CD14-positive monocyte (primary cell): ENCODE results near the gene GIT1. TPM values are rescaled to one million over a fixed set of nuclear protein-coding genes. Genes with fewer than 3 reads are reported as not detected.

Experiments
- DNase-seq, 3 donors: peaks; one replicate each; pipeline ENCODE4 v3.0.0-alpha.2; 2011 to 2022
- H2AFZ ChIP-seq: 2 replicates; pipeline ENCODE4 v1.6.0; 2012; ENCODE audit warnings: mild to moderate bottlenecking, low read depth, low read length, inconsistent platforms; ENCODE audit not compliant: insufficient read depth, poor library complexity, severe bottlenecking
- H3K27ac ChIP-seq, 2 donors: 1 replicate in 1 of 2; 2 replicates in 1 of 2; pipeline ENCODE4 v1.5.1; 2012 to 2013; ENCODE audit warnings: low read length in 2 of 2, control low read depth in 1 of 2, inconsistent platforms in 1 of 2, low read depth in 1 of 2, mild to moderate bottlenecking in 1 of 2
- H3K27me3 ChIP-seq, 2 donors: one replicate each; pipeline versions ENCODE4 v1.6.0 to v1.6.1; 2011 to 2013; ENCODE audit warnings: low read length in 2 of 2; ENCODE audit not compliant: control insufficient read depth in 2 of 2, insufficient read depth in 2 of 2
- H3K36me3 ChIP-seq, 2 donors: replicated peaks in 1 of 2; 1 replicate in 1 of 2; 2 replicates in 1 of 2; pipeline versions ENCODE4 v1.5.1 to v1.6.1; 2012 to 2013; ENCODE audit warnings: low read length in 2 of 2, control low read depth in 1 of 2, inconsistent platforms in 1 of 2, mild to moderate bottlenecking in 1 of 2; ENCODE audit not compliant: insufficient read depth in 2 of 2, control insufficient read depth in 1 of 2
- H3K4me1 ChIP-seq, 2 donors: 1 replicate in 1 of 2; 2 replicates in 1 of 2; pipeline versions ENCODE4 v1.5.1 to v1.6.1; 2012 to 2013; ENCODE audit warnings: low read length in 2 of 2, control low read depth in 1 of 2, inconsistent platforms in 1 of 2, mild to moderate bottlenecking in 1 of 2, moderate library complexity in 1 of 2; ENCODE audit not compliant: insufficient read depth in 2 of 2, control insufficient read depth in 1 of 2
- H3K4me2 ChIP-seq: replicated peaks from 2 replicates; pipeline ENCODE3; 2012; ENCODE audit warnings: low read length, moderate library complexity, mild to moderate bottlenecking; ENCODE audit not compliant: poor library complexity, severe bottlenecking; ENCODE audit errors: extremely low read depth
- H3K4me3 ChIP-seq, 3 experiments: fragments of 200-600 bp in 1 of 3; sonication (generic) in 1 of 3; replicated peaks in 1 of 3; 1 replicate in 2 of 3; 2 replicates in 1 of 3; pipeline ENCODE4 v1.5.1; 2011 to 2013; ENCODE audit warnings: low read length in 3 of 3, mild to moderate bottlenecking in 3 of 3, control low read depth in 2 of 3, low read depth in 2 of 3, inconsistent platforms in 1 of 3, moderate library complexity in 1 of 3
- H3K79me2 ChIP-seq: 2 replicates; pipeline ENCODE4 v1.6.0; 2012; ENCODE audit warnings: mild to moderate bottlenecking, control low read depth, inconsistent platforms, low read length, moderate library complexity; ENCODE audit not compliant: insufficient read depth
- H3K9ac ChIP-seq: 2 replicates; pipeline ENCODE4 v1.6.0; 2017; ENCODE audit warnings: low read length, mild to moderate bottlenecking; ENCODE audit not compliant: insufficient read depth, poor library complexity, severe bottlenecking
- H3K9me3 ChIP-seq, 2 donors: replicated peaks in 1 of 2; 1 replicate in 1 of 2; 2 replicates in 1 of 2; pipeline versions ENCODE4 v1.5.1 to v1.6.1; 2012 to 2013; ENCODE audit warnings: low read length in 2 of 2, control low read depth in 1 of 2; ENCODE audit not compliant: control insufficient read depth in 1 of 2, insufficient read depth in 1 of 2
- H4K20me1 ChIP-seq: 2 replicates; pipeline ENCODE4 v1.6.0; 2012; ENCODE audit warnings: mild to moderate bottlenecking, low read length, control low read depth, moderate library complexity; ENCODE audit not compliant: insufficient read depth
- H3K27ac Mint-ChIP-seq, 7 donors: one replicate each; pipeline ENCODE4 v1.8.0; 2020; ENCODE audit warnings: mild to moderate bottlenecking in 7 of 7, mixed read lengths in 7 of 7, moderate library complexity in 6 of 7, inconsistent platforms in 2 of 7
- H3K27me3 Mint-ChIP-seq, 3 donors: one replicate each; pipeline ENCODE4 v1.8.0; 2021 to 2022; ENCODE audit warnings: low read depth in 3 of 3, mild to moderate bottlenecking in 3 of 3, mixed read lengths in 3 of 3, moderate library complexity in 3 of 3, inconsistent platforms in 1 of 3
- H3K36me3 Mint-ChIP-seq, 2 donors: one replicate each; pipeline ENCODE4 v1.8.0; 2020; ENCODE audit warnings: mixed read lengths in 2 of 2, inconsistent platforms in 1 of 2, mild to moderate bottlenecking in 1 of 2
- H3K4me1 Mint-ChIP-seq: one replicate; pipeline ENCODE4 v1.8.0; 2020; ENCODE audit warnings: mild to moderate bottlenecking, mixed read lengths
- H3K4me3 Mint-ChIP-seq, 2 donors: one replicate each; pipeline ENCODE4 v1.8.0; 2020; ENCODE audit warnings: mild to moderate bottlenecking in 2 of 2, mixed read lengths in 2 of 2, moderate library complexity in 1 of 2
- H3K9me3 Mint-ChIP-seq, 7 donors: one replicate each; pipeline ENCODE4 v1.8.0; 2020 to 2022; ENCODE audit warnings: mixed read lengths in 7 of 7, mild to moderate bottlenecking in 6 of 7, moderate library complexity in 6 of 7, inconsistent platforms in 2 of 7
- WGBS: methylation state at CpG from one replicate; pipeline ENCODE4 v1.1.5; 2013; ENCODE audit warnings: missing lambda C conversion rate; ENCODE audit not compliant: insufficient coverage; 5-methylcytosine and 5-hydroxymethylcytosine counted together
- intact Hi-C, 2 donors: fragments of 100-400 bp; cut with micrococcal nuclease; formaldehyde crosslinking; loops; one replicate each; pipeline versions ENCODE4 v1.15.0 to v1.15.1; 2023
- polyA plus RNA-seq, 3 donors: library from polyadenylated mRNA; depleted of rRNA in 1 of 3; unstranded in 2 of 3; stranded (reverse) in 1 of 3; fragments of 300-500 nt in 2 of 3; fragments of >200 nt in 1 of 3; fragmentation: Illumina TruSeq in 2 of 3; gene quantifications; 1 replicate in 2 of 3; 2 replicates in 1 of 3; pipeline ENCODE4 v1.2.3, GENCODE V29; 2012 to 2021
- TF ChIP-seq, protein P1 (sequence below): fragments of 200-600 bp; IDR thresholded peaks from one replicate; pipeline ENCODE4 v1.8.0; 2022; ENCODE audit warnings: antibody characterized with exemption, mild to moderate bottlenecking

GIT1 gene
- polyA plus RNA-seq, 3 donors, result 3.1 to 41.7 (median 4.4) TPM

- peak in 1 of 3 donors; percentile 11 for DNase-seq
- peaks cover 14 to 29% of the 10 kb centered on the region in 2 donors for H3K4me1 ChIP-seq
- H4K20me1 ChIP-seq, result peaks cover 24% of the 10 kb centered on the region
- peak overlapping the region in 1 of 2 donors; percentile 64 for H3K4me3 Mint-ChIP-seq
- peak overlapping the region in 1 of 3 experiments; percentile 36 for H3K4me3 ChIP-seq
- H3K27ac ChIP-seq, result no peak overlapping the region
- peaks cover 0 to 2% (median 2%) of the 10 kb centered on the region in 3 donors for H3K27me3 Mint-ChIP-seq
- H3K4me2 ChIP-seq, result peak overlapping the region; percentile 65
- H3K27ac Mint-ChIP-seq, result no peak overlapping the region
- peaks cover 34 to 51% of the 10 kb centered on the region in 2 donors for H3K36me3 Mint-ChIP-seq
- peaks cover 18% of the 10 kb centered on the region for H3K4me1 Mint-ChIP-seq
- H3K79me2 ChIP-seq, result peaks cover 13% of the 10 kb centered on the region
- intact Hi-C loops, result no loop called here
- no peak overlapping the region for H2AFZ ChIP-seq
- peaks cover 35 to 41% of the 10 kb centered on the region in 2 donors for H3K36me3 ChIP-seq
- no peaks in the 10 kb centered on the region for H3K27me3 ChIP-seq
- no peaks in the 10 kb centered on the region for H3K9me3 Mint-ChIP-seq
- H3K9ac ChIP-seq, result no peak overlapping the region
- WGBS, result 81% methylated on average over 28 of the region's 30 CpGs
- H3K9me3 ChIP-seq, result no peaks in the 10 kb centered on the region
- TF ChIP-seq, protein P1, sequence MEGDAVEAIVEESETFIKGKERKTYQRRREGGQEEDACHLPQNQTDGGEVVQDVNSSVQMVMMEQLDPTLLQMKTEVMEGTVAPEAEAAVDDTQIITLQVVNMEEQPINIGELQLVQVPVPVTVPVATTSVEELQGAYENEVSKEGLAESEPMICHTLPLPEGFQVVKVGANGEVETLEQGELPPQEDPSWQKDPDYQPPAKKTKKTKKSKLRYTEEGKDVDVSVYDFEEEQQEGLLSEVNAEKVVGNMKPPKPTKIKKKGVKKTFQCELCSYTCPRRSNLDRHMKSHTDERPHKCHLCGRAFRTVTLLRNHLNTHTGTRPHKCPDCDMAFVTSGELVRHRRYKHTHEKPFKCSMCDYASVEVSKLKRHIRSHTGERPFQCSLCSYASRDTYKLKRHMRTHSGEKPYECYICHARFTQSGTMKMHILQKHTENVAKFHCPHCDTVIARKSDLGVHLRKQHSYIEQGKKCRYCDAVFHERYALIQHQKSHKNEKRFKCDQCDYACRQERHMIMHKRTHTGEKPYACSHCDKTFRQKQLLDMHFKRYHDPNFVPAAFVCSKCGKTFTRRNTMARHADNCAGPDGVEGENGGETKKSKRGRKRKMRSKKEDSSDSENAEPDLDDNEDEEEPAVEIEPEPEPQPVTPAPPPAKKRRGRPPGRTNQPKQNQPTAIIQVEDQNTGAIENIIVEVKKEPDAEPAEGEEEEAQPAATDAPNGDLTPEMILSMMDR, result no peak
Measured at GRCh38 chr17:29571883-29572681, 17.4 kb downstream of the GIT1 start.

DNA sequence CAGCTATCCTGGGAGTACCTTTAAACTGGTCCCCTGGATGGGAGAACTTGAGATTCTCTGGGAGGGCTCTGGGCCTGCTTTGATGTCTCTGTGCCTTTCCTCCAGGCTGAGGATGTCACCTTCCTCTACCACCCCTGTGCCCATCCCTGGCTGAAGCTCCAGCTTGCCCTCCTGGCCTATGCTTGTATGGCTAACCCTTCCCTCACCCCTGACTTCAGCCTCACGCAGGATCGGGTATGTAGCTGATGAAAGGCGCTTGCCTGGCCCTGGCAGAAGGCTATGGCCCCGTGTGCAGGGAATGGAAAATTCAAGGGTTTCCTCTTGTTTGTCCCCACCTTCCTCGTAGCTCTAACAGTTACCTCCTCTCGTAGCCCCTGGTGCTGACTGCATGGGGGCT is 18.0 kb downstream of the GIT1 start:
- intact Hi-C loops, result no loop called here
- Histone ChIP-seq H3K4me3 (no peak overlapping the region), H3K4me1 (peaks cover 14 to 31% of the 10 kb centered on the region in 2 donors), H3K9ac (no peak overlapping the region), H3K27me3 (no peaks in the 10 kb centered on the region), H2AFZ (no peak overlapping the region), H3K36me3 (peaks cover 29 to 35% of the 10 kb centered on the region in 2 donors), H4K20me1 (peaks cover 24% of the 10 kb centered on the region), H3K27ac (no peak overlapping the region), H3K9me3 (no peaks in the 10 kb centered on the region), H3K4me2 (no peak overlapping the region), H3K79me2 (peaks cover 13% of the 10 kb centered on the region)
- Mint-ChIP-seq H3K4me1 (peaks cover 18% of the 10 kb centered on the region), H3K4me3 (no peak overlapping the region), H3K36me3 (peaks cover 33 to 45% of the 10 kb centered on the region in 2 donors), H3K27me3 (peaks cover 0 to 2% (median 2%) of the 10 kb centered on the region in 3 donors), H3K27ac (peak overlapping the region in 1 of 7 donors; percentile 35), H3K9me3 (no peaks in the 10 kb centered on the region)
- TF ChIP-seq, protein P1, result no peak
- peak in 1 of 3 donors; percentile 2 for DNase-seq
- 92% methylated on average over 6 of the region's 6 CpGs for WGBS
